Endothelial cell of umbilical vein (primary cell): ENCODE measurements around the gene MRPL53. TPM values are rescaled to one million over a fixed set of nuclear protein-coding genes. Genes with fewer than 3 reads are reported as not detected.

Experiments
- BruUV-seq: library from RNA; stranded (reverse); fragments of 400-500 nt; replicated peaks from 2 replicates; lab custom pipeline; 2021; lab: Mats Ljungman, UMichigan
- CTCF ChIA-PET: fragments of 300-600, 350-600 bp; sonication (Branson Sonifier 250); formaldehyde crosslinking; loops from one replicate; lab custom pipeline; 2021; ENCODE audit warnings: antibody characterized with exemption, inconsistent platforms; lab: Charles Lee
- POLR2A ChIA-PET: fragments of 300-600, 350-600 bp; sonication (Branson Sonifier 250); formaldehyde crosslinking; loops from one replicate; lab custom pipeline; 2021; ENCODE audit warnings: antibody characterized with exemption, inconsistent platforms; lab: Charles Lee
- DNase-seq: peaks from one replicate; pipeline ENCODE4 v3.0.0-alpha.2; 2011; ENCODE audit warnings: low read depth, low spot score
- FAIRE-seq: peaks from 2 replicates; lab custom pipeline; 2011; peaks lifted over from hg19 to GRCh38; lab: Jason Lieb, UNC
- H2AFZ ChIP-seq: 2 replicates; pipeline ENCODE4 v1.6.0; 2012; ENCODE audit warnings: low read depth, low read length, control low read depth, inconsistent platforms
- H3K27ac ChIP-seq: 2 replicates; pipeline ENCODE4 v1.5.1; 2011; ENCODE audit warnings: low read depth, mild to moderate bottlenecking, control low read depth, low read length, moderate library complexity; ENCODE audit not compliant: insufficient read depth
- H3K27me3 ChIP-seq, 2 experiments: 2 replicates each; pipeline versions ENCODE4 v1.6.0 to v1.6.1; 2011; ENCODE audit warnings: low read length in 2 of 2, mixed read lengths in 1 of 2; ENCODE audit not compliant: control insufficient read depth in 2 of 2, insufficient read depth in 2 of 2
- H3K36me3 ChIP-seq, 2 experiments: 2 replicates in 1 of 2; 3 replicates in 1 of 2; pipeline ENCODE4 v1.5.1; 2011; ENCODE audit warnings: low read length in 2 of 2, mild to moderate bottlenecking in 1 of 2, moderate library complexity in 1 of 2; ENCODE audit not compliant: control insufficient read depth in 2 of 2, insufficient read depth in 2 of 2; ENCODE audit errors: extremely low read depth in 1 of 2
- H3K4me1 ChIP-seq: 3 replicates; pipeline ENCODE4 v1.5.1; 2011; ENCODE audit warnings: mild to moderate bottlenecking, low read length; ENCODE audit not compliant: control insufficient read depth, insufficient read depth; ENCODE audit errors: extremely low read depth
- H3K4me2 ChIP-seq: 2 replicates; pipeline ENCODE4 v1.6.1; 2011; ENCODE audit warnings: low read length, control low read depth, mixed read lengths; ENCODE audit not compliant: insufficient read depth
- H3K4me3 ChIP-seq, 3 experiments: fragments of 200-600 bp in 1 of 3; sonication (generic), shearing (Covaris generic) in 1 of 3; replicated peaks in 1 of 3; 2 replicates each; pipeline ENCODE4 v1.5.1; 2011 to 2016; ENCODE audit warnings: control low read depth in 3 of 3, low read length in 3 of 3, mild to moderate bottlenecking in 2 of 3, inconsistent platforms in 1 of 3, low read depth in 1 of 3, moderate library complexity in 1 of 3; ENCODE audit not compliant: insufficient read depth in 1 of 3
- H3K79me2 ChIP-seq: 2 replicates; pipeline ENCODE4 v1.6.0; 2012; ENCODE audit warnings: low read length, inconsistent platforms; ENCODE audit not compliant: control insufficient read depth, insufficient read depth
- H3K9ac ChIP-seq: replicated peaks from 2 replicates; pipeline ENCODE3; 2011; ENCODE audit warnings: low read length, control low read depth; ENCODE audit not compliant: insufficient read depth; ENCODE audit errors: extremely low read depth
- H3K9me1 ChIP-seq: replicated peaks from 3 replicates; pipeline ENCODE4 v1.6.0; 2011; ENCODE audit warnings: mild to moderate bottlenecking, low read length; ENCODE audit not compliant: control insufficient read depth, insufficient read depth; ENCODE audit errors: extremely low read depth
- H3K9me3 ChIP-seq: replicated peaks from 2 replicates; pipeline ENCODE4 v1.5.1; 2012; ENCODE audit warnings: low read length, inconsistent platforms; ENCODE audit not compliant: control insufficient read depth, insufficient read depth
- H4K20me1 ChIP-seq: replicated peaks from 2 replicates; pipeline ENCODE3; 2011; ENCODE audit warnings: mild to moderate bottlenecking, low read length; ENCODE audit not compliant: control insufficient read depth, insufficient read depth; ENCODE audit errors: extremely low read depth
- EZH2 ChIP-seq: IDR thresholded peaks from 2 replicates; pipeline ENCODE4 v1.6.1; 2012; ENCODE audit warnings: borderline replicate concordance, low read depth, mild to moderate bottlenecking, moderate library complexity, low read length, inconsistent platforms; ENCODE audit not compliant: severe bottlenecking
- FOS ChIP-seq: IDR thresholded peaks from 2 replicates; pipeline ENCODE4 v1.6.1; 2011; ENCODE audit warnings: mild to moderate bottlenecking, low read length, moderate library complexity, borderline replicate concordance; ENCODE audit not compliant: insufficient read depth
- GATA2 ChIP-seq: IDR thresholded peaks from 2 replicates; pipeline ENCODE4 v1.7.0; 2011; ENCODE audit warnings: low read depth, mild to moderate bottlenecking, moderate library complexity, mixed read lengths, low read length; ENCODE audit not compliant: insufficient read length, insufficient read depth
- JUN ChIP-seq: IDR thresholded peaks from 2 replicates; pipeline ENCODE4 v1.6.1; 2011; ENCODE audit warnings: borderline replicate concordance, low read depth; ENCODE audit not compliant: insufficient read length, insufficient read depth
- MYC ChIP-seq: IDR thresholded peaks from one replicate; pipeline ENCODE4 v1.6.1; 2011; ENCODE audit warnings: mild to moderate bottlenecking, low read depth, low read length
- POLR2A ChIP-seq: IDR thresholded peaks from 2 replicates; pipeline ENCODE4 v1.6.1; 2012; ENCODE audit warnings: low read depth, mild to moderate bottlenecking, control low read depth, low read length
- POLR2AphosphoS5 ChIP-seq: IDR thresholded peaks from 2 replicates; pipeline ENCODE4 v1.6.1; 2012; ENCODE audit warnings: low read depth, mild to moderate bottlenecking, control low read depth, low read length, moderate library complexity; ENCODE audit not compliant: insufficient read depth
- dilution Hi-C: fragments of 300-500 bp; cut with MboI; formaldehyde crosslinking; loops from one replicate; pipeline ENCODE4 v1.15.0; 2019; ENCODE audit warnings: low sequenced_read_pairs; ENCODE audit not compliant: extremely low pct_ligation_motif_present
- intact Hi-C: fragments of 100-400 bp; cut with micrococcal nuclease; formaldehyde crosslinking; loops from one replicate; pipeline ENCODE4 v1.10.0; 2022
- polyA plus RNA-seq, 4 experiments: library from polyadenylated mRNA; depleted of rRNA in 3 of 4; stranded (reverse) in 3 of 4; unstranded in 1 of 4; fragments of >200 nt; gene quantifications; 2 replicates each; pipeline versions ENCODE4 v1.2.1 to v1.2.3, GENCODE V29; 2011 to 2012; ENCODE audit warnings: missing spikeins in 1 of 4
- total RNA-seq: library from RNA; stranded (reverse); gene quantifications from 2 replicates; pipeline ENCODE4 v1.2.3, GENCODE V29; 2021
- TF ChIP-seq, protein P1 (sequence below), 2 donors: IDR thresholded peaks; 1 replicate in 1 of 2; 2 replicates in 1 of 2; pipeline ENCODE4 v1.5.1; 2011; ENCODE audit warnings: low read length in 2 of 2, mild to moderate bottlenecking in 2 of 2, moderate library complexity in 2 of 2, control low read depth in 1 of 2, inconsistent platforms in 1 of 2, low read depth in 1 of 2; ENCODE audit not compliant: insufficient read depth in 1 of 2; ENCODE audit errors: extremely low read depth in 1 of 2
- TF ChIP-seq, protein P2 (sequence below): IDR thresholded peaks from 2 replicates; pipeline ENCODE4 v1.6.1; 2011; ENCODE audit not compliant: insufficient read depth, insufficient read length

MRPL53 gene
- total and polyA plus RNA-seq, 2 donors (not counting 3 experiments of a cell fraction or from before 2014, with no cell fraction given) = 68.7 to 69.7 TPM

DNA sequence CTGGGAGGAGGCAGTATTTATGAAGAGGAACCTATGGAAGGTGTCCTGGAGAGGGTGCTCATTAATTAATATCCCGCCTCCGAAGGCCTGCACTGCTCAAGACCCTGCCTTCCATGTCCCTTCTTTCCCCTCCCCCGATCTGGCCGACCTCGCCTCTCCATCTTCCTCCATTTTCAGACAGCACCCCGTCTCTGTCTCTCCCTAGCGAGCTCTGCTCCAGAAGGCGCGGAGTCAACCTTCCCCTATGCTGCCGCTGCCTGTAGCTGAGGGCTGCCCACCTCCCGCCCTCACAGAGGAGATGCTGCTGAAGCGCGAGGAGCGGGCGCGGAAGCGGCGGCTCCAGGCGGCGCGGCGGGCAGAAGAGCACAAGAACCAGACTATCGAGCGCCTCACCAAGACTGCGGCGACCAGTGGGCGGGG lies 15.3 kb downstream of the MRPL53 start:
- no peak overlapping the region for H3K27ac ChIP-seq
- H3K9me1 ChIP-seq = no peaks in the 10 kb centered on the region
- POLR2A ChIA-PET = no interaction called here
- H2AFZ ChIP-seq = peak overlapping the region; percentile 59
- CTCF ChIA-PET = interaction anchor here (0.9 to 2.3 kb wide), 3 partner anchors 11 to 24 kb away, joined by 3 to 7 read pairs (median 3); no protein-coding TSS in a partner anchor
- intact Hi-C loops (no loop called here), dilution Hi-C loops (no loop called here)
- H3K4me1 ChIP-seq = peaks cover 22% of the 10 kb centered on the region
- DNase-seq (peak; percentile 52), FAIRE-seq (no peak)
- H3K4me3 ChIP-seq = peak overlapping the region in 2 of 3 experiments; percentile 40 to 59
- TF ChIP-seq POLR2A = no peak
- TF ChIP-seq, protein P1, sequence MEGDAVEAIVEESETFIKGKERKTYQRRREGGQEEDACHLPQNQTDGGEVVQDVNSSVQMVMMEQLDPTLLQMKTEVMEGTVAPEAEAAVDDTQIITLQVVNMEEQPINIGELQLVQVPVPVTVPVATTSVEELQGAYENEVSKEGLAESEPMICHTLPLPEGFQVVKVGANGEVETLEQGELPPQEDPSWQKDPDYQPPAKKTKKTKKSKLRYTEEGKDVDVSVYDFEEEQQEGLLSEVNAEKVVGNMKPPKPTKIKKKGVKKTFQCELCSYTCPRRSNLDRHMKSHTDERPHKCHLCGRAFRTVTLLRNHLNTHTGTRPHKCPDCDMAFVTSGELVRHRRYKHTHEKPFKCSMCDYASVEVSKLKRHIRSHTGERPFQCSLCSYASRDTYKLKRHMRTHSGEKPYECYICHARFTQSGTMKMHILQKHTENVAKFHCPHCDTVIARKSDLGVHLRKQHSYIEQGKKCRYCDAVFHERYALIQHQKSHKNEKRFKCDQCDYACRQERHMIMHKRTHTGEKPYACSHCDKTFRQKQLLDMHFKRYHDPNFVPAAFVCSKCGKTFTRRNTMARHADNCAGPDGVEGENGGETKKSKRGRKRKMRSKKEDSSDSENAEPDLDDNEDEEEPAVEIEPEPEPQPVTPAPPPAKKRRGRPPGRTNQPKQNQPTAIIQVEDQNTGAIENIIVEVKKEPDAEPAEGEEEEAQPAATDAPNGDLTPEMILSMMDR (IDR thresholded peaks at IDR 0.05; ENCODE audit: extremely low read depth in 1 of 2, insufficient read depth in 1 of 2, low read depth in 1 of 2, low read length in 2 of 2) = no peak
- no peak for TF ChIP-seq GATA2
- no peak for TF ChIP-seq MYC
- TF ChIP-seq JUN = no peak
- no peak for TF ChIP-seq POLR2AphosphoS5
- TF ChIP-seq EZH2 = no peak
- TF ChIP-seq, protein P2, sequence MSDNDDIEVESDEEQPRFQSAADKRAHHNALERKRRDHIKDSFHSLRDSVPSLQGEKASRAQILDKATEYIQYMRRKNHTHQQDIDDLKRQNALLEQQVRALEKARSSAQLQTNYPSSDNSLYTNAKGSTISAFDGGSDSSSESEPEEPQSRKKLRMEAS = no peak
- TF ChIP-seq FOS = no peak
- BruUV-seq = no TSS peak
- peaks cover 0 to 4% of the 10 kb centered on the region in 2 experiments for H3K27me3 ChIP-seq
- peak overlapping the region; percentile 58 for H3K4me2 ChIP-seq
- no peaks in the 10 kb centered on the region for H3K9me3 ChIP-seq
- H3K36me3 ChIP-seq = peaks cover 0 to 4% of the 10 kb centered on the region in 2 experiments
- peak overlapping the region; percentile 6 for H3K9ac ChIP-seq
- H4K20me1 ChIP-seq = no peaks in the 10 kb centered on the region
- H3K79me2 ChIP-seq = peaks cover 2% of the 10 kb centered on the region
